GM12873 (cell line): ENCODE data around the gene LRRC9.
A peak's percentile ranks its signal among the peaks of the same experiment; 100 is the strongest.

Source experiments
- TF ChIP-seq, protein P1 (sequence below): IDR thresholded peaks from 2 replicates; pipeline ENCODE4 v1.5.1; 2012; ENCODE audit warnings: low read depth, mild to moderate bottlenecking, moderate library complexity, low read length, control low read depth; ENCODE audit not compliant: insufficient read depth; ENCODE audit errors: missing control alignments

Gene LRRC9

DNA sequence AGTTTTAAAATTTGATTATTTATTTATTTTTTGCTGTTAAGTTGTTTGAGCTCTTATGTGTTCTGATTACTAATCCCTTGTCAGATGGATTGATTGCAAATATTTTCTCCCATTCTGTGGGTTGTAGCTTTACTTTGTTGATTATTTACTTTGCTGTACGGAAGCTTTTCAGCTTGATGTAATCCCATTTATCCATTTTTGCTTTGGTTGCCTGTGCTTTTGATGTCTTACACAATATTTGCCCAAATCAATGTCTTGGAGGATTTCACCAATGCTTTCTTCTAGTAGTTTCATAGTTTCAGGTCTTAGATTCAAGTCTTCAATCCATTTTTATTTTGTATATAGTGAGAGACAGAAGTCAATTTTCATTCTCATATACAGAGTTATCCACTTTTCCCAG is 115.2 kb downstream of the LRRC9 start:
- TF ChIP-seq, protein P1, sequence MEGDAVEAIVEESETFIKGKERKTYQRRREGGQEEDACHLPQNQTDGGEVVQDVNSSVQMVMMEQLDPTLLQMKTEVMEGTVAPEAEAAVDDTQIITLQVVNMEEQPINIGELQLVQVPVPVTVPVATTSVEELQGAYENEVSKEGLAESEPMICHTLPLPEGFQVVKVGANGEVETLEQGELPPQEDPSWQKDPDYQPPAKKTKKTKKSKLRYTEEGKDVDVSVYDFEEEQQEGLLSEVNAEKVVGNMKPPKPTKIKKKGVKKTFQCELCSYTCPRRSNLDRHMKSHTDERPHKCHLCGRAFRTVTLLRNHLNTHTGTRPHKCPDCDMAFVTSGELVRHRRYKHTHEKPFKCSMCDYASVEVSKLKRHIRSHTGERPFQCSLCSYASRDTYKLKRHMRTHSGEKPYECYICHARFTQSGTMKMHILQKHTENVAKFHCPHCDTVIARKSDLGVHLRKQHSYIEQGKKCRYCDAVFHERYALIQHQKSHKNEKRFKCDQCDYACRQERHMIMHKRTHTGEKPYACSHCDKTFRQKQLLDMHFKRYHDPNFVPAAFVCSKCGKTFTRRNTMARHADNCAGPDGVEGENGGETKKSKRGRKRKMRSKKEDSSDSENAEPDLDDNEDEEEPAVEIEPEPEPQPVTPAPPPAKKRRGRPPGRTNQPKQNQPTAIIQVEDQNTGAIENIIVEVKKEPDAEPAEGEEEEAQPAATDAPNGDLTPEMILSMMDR: no peak

DNA sequence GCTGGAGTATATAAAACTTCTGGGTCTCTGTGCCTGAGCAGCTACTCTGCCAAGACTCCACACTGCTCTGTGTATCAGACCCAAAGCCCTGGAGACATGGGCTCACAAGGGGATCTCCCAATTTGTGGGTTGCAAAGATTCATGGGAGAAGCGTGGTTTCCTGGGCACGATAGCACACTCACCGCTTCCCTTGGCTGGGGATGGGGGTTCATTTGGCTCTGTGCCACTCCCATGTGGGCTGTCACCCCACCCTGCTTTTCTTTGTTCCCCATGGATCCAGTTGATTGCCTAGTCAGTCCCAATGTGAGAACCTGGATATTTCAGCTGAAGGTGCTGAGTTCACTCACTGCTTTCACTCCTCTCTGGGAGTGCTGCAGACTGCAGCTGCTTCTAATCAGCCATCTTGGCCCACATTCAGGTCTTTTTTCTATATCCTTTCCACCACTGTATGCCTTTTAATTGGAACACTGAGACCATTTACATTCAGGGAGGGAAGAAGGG is 131.8 kb downstream of the LRRC9 start:
- TF ChIP-seq, protein P1: no peak

DNA sequence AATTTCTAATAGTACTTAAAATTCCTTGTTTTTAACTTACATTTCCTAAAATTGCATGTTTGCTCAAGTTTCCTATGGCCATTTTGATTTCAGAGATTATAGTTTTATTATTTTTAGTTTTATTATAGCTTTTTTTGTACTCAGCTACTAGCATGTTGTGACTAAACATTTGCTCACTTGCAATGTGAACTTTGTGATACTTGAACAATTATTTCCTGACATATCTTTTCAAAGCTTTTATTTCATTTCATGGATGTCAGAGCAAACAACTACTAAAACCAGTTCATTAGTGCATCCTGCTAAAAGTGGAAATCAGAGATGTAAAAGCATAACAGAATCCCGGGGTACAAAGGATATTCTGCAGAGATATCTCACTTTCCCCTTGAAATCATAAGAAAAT is 138.1 kb downstream of the LRRC9 start:
- TF ChIP-seq, protein P1: no peak

DNA sequence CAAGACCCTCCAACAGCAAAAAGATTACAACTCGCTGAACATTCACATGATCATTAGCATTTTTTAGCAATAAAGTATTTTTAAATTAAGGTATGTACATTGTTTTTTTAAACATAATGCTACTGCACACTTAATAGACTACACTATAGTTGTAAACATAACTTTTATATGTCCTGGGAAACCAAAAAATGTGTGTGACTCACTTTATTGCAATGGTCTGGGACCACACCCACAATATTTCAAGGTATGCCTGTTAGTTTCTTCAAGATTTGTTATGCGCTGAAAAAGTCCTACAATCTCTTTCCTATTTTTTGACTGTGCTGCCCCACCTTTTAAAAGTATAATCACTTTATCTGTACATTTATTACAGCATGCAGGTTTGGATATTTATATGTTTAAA is 141.4 kb downstream of the LRRC9 start:
- TF ChIP-seq, protein P1: no peak

DNA sequence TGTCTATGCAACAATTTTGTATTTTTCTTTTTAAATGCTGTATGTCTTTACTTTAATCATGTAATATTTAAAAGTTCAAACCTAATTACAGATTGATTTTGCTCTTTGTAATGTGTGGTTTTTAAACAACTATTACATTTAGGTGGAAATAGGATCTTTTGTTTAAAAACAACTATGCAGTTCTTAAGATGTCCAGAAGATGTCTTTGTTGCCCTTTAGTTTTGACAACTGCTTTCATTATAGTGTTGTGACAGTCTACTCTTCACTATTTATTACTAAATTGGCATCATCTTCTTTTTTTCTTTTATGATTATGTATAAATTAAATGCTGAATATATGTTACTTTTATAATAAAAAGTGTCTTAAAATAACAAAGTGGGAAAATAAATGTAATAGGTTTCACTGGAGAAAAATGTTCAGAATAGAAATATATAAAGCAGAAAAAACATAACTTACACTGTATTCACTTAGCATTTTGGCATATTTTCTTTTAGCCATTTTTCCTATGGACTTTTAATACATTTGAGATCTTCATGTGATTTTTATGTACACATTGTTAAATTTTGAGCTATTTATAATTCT is 144.6 kb downstream of the LRRC9 start:
- TF ChIP-seq, protein P1: peak; percentile 53

DNA sequence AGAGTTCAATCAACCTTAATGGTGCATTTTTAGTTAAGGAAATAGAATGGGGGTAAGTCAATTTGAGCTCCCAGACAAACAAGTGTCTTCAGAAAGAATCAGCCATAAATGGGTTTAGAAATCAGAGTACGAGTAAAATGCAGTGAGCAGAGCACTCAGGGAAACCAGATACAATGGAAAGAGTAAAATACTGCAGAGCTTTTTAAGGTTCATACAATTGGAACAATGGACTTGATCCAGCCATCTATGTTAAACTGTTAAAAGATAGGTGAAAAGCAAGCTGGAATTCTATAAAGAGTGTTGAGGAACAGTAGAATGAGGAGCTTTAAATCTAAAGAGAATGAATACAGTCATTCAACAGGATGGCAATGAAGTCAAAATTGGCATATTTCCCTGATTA is 147.9 kb downstream of the LRRC9 start:
- TF ChIP-seq, protein P1: no peak

DNA sequence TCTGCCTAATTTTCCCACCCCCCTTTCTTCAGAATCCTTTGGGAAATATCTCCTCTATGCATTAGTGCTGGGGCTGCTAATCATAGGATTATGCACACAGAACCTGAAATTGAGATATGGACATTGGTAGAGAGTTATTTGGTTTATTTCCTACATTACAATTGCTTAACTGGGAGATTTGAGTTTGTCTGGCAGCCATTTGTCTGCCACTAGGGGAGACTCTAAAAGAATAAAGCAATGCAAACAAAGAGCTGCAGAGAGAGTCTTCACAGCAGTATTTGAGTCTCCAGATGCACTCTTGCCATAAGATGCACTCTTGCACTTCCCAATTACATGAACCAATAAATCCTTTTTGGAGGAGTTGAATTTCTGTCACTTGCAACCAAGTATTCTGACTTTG is 159.8 kb downstream of the LRRC9 start:
- TF ChIP-seq, protein P1: peak; percentile 29
